Fibroblast of skin of back (primary cell): ENCODE data around the gene FAHD2A. TPM values are rescaled to one million over a fixed set of nuclear protein-coding genes. Genes with fewer than 3 reads are reported as not detected.
"Not testable (repeated sequence)": the region's sequence is repeated elsewhere in the genome, so short reads cannot be mapped to it uniquely, and the experiment has no call there.

ENCODE experiments used
- DNase-seq: peaks from one replicate; pipeline ENCODE4 v3.0.0-alpha.2; 2013
- polyA plus RNA-seq, 2 experiments: library from polyadenylated mRNA; unstranded; fragments of 120-200 nt; gene quantifications; one replicate each; pipeline ENCODE4 v1.2.1, GENCODE V29; 2013; ENCODE audit not compliant: insufficient read length in 2 of 2

The FAHD2A gene, protein sequence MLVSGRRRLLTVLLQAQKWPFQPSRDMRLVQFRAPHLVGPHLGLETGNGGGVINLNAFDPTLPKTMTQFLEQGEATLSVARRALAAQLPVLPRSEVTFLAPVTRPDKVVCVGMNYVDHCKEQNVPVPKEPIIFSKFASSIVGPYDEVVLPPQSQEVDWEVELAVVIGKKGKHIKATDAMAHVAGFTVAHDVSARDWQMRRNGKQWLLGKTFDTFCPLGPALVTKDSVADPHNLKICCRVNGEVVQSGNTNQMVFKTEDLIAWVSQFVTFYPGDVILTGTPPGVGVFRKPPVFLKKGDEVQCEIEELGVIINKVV
- polyA plus RNA-seq (2013, experiment 1 of 2; ENCODE audit: insufficient read length), result 27.3 TPM
- polyA plus RNA-seq (2013, experiment 2 of 2; ENCODE audit: insufficient read length), result 20.5 TPM

DNA sequence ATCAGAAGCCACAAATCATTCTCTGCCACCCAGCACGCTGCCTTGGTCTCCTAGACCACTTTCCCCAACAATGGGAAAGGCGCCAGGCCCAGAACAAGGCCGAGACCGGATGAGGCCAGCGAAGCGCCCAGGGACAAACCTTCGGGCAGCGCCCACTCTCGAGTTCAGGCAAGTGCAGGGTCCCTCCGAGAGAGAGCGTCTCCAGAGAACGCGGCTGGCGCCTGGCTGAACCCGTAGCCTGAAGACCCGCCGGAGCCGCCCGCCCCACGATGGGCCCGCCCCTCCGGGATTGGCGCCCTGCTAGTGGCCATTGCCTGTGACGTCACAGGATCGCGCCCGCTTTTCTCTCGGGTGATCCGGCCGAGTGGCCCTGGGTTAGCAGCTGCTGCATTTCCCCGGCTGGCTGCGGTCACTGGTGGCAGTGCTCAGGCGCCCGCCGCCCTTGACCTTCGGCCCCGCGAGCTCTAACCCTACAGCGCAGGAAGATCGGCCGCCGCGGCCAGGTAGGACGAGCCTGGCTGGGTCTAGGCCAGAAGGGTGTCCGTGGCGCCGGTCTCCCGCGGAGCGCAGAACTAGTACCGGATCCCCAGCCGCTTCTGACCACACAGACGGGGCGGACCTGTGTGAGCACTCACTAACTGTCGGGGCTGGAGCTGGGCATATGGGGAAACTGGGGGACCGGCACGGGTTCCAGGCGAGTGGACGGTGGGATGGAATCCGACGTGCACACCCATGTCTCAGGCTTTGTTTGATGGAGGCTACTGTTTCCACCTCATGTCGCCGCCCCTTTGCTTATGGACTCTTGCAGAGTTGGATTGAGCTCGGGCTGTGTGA lies at the start of gene FAHD2A:
TSS of gene FAHD2A (plus strand) at position 339 of the 834 bp plus-strand sequence. CDS start 2,851 bp downstream, outside the sequence.
- DNase-seq, result peak; percentile 91

DNA sequence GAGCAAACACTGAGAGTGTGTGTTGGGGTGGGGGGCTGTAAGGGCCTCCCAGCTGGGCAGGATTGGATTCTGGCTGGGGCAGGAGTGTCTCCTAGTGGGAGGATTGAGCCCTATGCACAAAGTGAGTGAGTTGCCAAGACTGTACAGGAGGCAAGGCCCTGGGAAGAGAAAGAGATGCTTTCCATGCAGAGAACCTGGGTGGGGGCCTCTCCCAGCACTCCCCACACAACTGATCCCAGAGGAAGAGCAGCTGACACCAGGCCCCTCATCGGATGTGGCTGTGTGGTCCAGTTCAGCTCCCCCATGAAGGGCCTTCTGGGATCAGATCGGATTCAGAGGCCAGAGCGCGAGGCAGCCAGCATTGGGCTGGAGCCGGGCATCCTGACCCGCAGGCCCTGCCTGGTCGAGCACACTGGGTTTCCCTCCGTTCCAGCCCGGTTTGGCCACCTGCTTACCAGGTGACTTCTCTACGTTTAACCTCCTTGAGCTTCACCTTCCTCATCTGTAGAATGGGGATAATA lies 49.4 kb upstream of the FAHD2A start:
- DNase-seq, result no peak

DNA sequence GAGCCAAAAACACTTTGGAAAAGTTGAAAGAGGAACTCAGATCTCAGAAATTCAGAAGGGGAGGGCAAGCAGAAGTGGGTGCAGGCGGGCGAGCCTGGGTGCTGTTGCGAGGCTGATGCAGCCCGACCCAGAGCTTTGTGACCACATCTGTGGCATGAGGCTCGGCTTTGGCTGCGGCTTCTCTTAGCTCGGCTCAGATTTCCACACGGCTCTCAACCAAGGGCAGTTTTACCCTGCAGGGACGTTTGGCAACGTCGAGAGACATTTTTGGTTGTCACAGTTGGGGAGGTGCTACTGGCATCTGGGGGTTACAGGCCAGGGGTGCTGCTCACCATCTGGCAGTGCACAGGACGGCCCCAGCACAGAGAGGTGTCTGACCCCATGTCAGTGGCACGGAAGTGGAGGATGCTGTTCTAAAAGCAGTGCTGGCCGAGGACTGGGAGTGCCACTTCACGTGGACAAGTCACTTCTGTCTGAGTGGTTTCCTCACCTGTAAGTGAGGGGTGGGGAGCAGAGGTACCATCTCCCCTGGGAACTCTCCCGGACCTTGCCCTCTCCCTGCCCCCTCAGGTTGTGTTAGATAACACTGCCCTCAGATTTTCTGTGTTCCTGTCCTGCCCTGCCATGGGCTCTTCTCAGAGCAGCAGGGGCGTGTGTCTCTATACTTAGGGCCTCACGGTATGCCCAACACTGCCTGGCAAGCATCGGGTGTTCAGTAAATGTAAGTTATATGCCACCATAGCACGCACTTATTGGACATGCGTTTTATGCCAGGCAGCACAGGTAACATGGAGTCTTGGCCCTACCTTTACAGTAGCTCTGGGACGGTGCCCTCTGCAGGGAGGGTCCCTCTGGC lies 48.7 kb upstream of the FAHD2A start:
- no peak for DNase-seq

DNA sequence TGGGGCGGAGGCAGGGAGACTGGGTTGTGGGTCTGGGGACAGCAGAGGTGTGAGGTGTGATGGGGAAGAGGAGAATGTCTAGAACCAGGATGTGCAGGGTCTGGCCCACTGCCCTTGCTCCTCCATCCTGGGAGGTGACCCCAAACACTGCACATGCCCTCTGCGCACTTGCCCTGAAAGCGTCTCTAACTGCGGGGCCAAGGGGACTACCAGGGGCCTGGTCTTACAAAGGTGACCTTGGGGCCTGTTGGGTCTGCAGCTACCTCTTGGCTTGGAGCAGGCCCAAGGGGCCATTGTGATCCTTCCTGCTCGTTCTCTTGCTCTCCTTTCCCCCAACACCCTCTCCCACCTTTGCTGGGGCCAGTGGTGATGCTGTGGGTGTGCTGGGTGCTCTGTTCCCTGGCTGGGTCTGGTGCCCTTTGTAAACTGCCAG lies 48.0 kb upstream of the FAHD2A start:
- DNase-seq, result no peak

DNA sequence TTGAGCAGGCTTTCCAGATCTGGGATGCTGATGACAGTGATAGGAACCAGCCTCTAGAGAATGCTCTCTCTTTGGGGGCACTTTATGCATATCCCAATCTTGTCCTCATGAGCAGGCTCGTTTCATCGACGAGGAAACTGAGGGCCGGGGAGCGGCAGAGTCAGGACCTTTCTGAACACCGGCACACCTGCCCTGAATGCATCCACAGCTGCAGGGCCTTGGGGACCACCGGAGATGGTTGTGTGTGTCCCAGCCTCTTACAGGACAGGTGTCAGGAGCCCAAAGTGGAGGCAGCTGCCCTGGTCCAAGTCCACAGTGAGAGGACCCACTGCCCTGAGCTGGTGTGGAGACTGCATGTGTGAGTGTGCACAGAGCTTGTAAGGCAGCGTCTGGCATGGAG lies 47.6 kb upstream of the FAHD2A start:
- no peak for DNase-seq

DNA sequence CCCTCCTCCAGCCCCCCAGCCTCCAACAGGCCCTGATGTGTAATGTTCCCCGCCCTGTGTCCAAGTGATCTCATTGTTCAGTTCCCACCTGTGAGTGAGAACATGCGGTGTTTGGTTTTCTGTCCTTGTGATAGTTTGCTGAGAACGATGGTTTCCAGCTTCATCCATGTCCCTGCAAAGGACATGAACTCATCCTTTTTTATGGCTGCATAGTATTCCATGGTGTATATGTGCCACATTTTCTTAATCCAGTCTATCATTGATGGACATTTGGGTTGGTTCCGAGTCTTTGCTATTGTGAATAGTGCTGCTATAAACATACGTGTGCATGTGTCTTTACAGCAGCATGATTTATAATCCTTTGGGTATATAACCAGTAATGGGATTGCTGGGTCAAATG lies 47.0 kb upstream of the FAHD2A start:
- DNase-seq, result not testable (repeated sequence)

DNA sequence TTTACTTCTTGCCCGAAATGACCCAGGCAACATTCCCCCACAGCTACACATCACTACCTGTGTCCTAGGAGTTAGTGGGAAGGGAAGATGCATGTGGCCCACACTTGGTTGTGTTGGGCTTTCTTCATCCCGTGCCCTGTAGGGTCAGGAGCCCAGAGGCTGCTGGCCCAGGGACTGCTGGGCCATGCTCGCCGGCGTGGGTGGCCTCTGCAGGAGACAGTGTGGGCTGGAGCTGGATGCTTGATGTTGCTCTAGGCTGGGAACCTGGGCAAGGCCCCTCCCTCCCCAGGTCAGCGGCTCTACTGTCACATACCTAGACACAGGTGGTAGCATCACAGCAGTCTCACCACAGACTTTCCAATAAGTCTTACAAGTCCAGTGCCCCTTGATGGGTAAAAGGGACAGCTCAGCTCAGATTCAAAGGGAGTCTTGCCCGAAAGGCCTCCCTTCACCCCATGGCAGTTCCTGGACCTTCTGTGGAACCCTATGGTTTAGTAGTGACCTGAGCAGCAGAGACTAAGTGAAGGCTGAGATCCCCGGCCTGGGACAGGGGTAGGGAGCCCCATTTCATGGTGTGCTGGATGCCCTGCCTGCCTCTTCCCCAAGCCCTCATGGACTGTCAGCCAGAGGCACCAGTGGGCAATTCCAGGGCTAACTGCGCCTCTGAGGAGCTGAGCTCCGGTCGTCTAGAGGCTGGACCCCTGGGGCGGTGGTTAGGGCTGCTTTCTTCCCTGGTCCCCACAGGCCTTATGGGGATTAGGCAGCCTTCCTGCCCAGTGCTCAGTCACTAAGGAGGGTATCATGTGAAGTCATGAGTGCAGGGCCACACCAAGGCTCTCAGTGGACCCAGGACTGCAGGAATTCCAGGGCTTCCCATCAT lies 45.4 kb upstream of the FAHD2A start:
- no peak for DNase-seq

DNA sequence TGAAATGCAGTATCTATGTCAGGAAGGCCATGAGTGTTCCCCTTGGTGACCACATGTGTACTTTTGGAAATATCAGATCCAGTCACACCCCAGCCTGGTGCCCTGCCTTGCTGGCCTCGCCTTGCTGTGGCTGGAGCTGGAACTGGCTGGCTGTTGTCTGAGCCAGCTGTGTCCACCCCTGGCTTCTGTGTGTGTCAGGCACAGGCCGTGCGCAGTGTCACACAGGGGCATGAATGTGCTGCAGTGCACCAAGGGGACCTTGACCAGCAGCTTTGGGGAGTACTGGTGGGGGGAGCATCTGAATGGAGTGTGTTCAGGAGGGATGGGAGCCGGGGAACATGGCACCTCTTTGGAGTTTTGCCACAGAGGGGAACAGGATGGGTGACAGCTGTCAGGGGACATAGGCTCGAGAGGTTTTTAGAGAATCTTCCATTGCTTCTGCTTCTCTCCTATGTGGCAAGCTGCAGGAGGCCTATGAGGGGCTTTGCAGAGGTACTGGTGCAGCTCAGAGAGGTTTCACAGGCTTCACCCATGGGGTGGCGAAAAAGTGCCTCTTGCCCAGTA lies 44.7 kb upstream of the FAHD2A start:
- no peak for DNase-seq

DNA sequence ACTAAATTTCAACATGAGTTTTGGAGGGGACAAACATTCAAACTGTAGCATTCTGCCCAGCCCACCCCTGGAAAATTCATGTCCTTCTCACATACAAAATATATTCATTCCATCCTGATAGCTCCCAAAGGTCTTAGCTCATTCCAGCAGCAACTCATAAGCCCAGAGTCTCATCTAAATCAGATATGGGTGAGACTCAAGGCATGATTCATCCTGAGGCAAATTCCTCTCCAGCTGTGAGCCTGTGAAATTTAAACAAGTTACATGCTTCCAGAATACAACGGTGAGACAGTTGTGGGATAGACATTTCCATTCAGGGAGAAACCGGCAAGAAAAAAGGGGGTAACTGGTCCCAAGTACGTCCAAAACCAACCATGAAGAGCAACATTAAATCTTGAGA lies 43.5 kb upstream of the FAHD2A start:
- peak; percentile 80 for DNase-seq

DNA sequence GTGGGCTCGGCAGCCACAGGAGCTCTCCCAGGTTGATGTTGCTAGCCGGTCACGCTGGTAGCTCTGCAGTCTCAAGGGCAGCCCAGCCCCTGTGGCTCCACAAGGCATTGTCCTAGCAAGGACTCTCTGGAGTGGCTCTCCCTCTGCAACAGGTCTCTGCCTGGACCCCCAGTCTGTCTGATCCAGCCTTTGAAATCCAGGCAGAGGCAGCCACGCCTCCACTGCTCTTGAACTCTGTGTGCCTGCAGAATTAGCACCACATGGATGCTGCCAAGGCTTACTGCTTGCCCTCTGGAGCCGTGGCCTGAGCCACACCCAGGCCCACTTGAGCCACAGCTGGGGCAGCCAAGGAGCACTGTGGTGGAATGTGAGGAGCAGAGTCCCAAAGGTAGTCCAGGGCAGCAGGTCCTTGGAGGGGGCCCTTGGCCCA lies 43.0 kb upstream of the FAHD2A start:
- no peak for DNase-seq

DNA sequence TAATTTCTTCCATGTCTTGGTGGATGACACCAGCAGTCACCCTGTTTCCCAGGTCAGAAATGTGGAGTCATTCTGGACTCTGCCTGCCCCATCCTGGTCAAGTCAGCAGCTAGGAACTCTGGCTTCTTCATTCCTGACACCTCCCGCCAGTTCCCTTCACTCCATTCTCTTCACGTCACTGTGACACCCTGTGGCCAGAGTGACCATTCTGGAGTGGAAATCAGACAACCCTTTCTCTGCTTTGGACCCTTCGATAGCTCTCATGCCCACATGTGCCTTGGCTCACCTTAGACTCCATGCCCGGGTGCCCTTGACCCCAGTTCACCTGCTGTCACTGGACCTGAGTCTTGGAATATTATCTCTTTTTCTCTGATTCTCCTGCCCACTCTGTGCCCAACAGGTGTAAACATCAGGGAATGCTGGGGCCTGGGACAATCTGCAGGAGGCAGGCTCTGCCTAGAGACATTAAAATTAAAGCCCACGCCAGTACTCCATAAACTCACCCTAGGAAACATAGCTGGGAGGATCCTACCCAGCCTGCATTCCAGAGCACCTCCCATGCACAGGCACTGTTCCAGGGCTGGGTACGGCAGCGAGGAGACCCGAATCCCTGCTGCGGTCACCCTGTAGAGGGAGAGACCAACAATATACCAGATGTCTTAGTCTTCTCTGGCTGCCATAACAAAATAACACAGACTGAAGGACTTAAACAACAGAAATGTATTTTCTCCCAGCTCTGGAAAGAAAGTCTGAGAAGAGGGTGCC lies 41.1 kb upstream of the FAHD2A start:
- no peak for DNase-seq

DNA sequence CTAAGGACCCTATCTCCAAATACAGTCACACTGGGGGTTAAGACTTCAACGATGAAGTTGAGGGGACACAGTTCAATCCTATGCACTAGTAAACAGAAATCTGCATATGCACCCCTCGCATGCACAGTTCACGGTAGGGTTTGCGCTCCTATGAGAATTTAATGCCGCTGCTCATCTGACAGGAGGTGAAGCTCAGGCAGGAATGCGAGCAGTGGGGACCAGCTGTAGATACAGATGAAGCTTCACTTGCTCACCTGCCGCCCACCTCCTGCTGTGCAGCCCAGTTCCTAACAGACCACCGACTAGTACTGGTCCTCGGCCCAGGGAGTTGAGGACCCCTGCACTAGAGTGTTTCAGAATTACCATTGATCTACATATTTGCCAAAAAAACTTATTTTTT lies 40.0 kb upstream of the FAHD2A start:
- DNase-seq, result no peak

DNA sequence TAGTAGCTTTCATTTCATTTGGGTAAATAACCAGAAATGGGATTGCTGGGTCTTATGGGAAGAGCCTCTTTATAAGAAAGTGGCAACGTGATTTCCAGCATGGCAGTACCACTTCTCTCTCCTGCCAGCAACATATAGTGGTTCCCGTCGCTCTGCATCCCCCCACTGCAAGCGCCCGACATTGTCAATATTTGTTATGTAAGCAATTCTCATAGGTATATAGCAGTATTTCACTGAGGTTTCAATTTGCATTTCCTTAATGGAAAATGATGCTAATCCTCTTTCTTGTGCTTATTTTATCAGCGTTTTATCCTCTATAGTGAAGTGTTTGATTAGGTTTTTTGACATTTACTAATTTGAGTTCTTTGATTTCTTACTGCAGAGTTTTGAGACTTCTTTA lies 36.0 kb upstream of the FAHD2A start:
- DNase-seq, result no peak

DNA sequence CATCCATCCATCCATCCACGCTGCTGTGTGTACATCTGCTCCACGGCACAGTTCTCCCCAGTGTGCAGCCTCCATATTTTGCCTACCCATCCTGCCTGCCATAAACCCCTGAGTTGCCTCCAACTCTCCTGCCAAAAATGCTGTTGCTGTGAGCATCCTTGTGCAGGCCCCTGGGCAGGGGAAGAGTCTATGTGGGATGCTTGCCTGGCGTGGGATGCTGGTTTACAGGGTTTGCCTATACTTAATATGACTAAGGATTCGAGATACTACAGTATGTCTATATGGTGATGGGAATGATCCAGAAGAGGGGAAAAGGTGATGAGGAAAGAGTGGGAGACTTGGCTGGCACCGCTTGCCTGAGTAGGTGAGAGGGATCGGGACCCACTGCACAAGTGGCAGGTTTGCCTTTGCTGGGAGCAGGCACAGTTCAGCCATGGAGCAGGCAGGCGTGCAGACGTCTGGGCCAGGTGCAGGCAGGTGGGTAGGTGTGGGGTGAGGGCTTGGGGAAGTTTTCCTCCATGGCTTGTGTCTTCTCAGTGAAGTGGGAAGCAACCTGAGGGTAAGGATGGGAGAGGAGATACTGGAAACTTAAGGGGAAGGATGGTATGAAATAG lies 30.2 kb upstream of the FAHD2A start:
- DNase-seq, result no peak

DNA sequence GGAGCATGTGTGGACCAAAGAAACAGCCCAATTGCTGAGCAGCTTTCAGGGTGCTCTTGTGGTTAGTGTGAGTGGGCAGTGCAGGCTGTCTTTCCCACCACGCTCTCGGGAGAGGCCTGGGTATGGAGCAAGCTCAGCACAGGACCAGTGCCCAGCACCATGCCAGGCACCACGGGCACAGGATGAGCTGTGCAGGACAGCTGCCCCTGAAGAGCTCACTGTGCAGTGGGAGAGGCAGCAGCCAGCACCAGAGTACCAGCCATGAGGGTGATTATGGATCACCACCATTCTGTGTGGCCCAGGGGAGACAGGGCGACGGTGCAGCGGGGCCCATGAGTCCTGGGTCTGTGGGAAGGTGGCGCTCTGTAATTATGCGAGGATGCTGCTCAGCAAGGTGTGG lies 29.7 kb upstream of the FAHD2A start:
- no peak for DNase-seq

DNA sequence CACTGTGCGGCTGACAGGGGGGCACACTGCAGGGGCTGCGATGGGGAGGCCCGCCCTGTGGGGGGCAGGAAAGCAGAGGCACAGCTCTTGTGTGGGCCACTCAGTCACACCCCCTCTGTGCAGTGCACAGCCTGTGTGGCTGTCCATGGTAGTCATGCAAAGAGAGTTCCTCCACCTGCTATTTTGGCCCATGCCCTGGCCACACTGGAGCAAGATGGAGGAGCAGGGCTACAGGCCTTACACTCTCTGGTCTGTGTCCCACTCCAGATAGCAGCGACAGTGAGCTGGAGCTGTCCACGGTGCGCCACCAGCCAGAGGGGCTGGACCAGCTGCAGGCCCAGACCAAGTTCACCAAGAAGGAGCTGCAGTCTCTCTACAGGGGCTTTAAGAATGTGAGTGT lies 28.5 kb upstream of the FAHD2A start:
- DNase-seq, result no peak

DNA sequence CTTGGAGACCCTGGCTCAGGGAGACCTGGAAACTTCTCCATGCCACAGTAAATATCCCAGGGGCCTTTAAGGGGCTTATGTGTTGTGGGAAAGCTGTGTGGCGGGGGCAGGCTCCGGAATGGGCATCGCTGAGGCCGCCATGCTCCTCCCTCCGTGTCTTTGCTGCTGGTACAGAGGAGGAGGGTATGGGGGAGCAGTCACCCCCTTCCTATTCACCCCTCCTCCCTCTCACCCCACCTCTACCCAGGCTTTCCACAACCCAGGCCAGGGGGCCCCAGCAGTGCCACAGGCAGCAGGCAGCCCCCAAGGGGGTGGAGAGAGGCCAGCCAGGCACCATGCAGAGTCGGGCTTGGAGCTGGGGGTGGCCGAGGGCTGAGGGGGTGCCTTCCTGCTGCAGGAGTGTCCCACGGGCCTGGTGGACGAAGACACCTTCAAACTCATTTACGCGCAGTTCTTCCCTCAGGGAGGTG lies 28.0 kb upstream of the FAHD2A start:
- DNase-seq, result no peak

DNA sequence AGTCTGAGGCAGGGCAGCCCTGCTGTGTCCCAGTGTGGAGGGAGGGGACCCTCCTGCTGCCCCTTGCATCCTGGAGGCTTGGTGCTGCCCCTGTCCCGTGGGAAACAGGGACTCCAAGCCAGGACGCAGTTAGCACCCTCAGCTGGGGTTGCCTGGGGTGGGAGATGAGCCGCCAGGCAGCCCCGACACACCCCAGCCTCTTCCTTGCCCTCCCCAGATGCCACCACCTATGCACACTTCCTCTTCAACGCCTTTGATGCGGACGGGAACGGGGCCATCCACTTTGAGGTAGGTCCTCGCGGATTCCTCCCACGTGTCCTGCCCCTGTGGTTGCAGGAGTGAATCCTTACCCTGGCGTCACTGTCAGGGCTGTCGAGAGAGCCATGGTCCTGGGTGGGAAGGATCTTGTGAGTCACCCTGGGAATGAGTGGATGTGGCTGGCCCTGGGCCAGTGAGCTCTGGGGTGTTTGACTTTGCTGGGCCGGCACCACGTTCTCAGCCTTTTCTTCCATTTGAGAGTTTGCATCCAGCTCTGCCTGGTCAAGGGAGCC lies 27.5 kb upstream of the FAHD2A start:
- peak; percentile 7 for DNase-seq

DNA sequence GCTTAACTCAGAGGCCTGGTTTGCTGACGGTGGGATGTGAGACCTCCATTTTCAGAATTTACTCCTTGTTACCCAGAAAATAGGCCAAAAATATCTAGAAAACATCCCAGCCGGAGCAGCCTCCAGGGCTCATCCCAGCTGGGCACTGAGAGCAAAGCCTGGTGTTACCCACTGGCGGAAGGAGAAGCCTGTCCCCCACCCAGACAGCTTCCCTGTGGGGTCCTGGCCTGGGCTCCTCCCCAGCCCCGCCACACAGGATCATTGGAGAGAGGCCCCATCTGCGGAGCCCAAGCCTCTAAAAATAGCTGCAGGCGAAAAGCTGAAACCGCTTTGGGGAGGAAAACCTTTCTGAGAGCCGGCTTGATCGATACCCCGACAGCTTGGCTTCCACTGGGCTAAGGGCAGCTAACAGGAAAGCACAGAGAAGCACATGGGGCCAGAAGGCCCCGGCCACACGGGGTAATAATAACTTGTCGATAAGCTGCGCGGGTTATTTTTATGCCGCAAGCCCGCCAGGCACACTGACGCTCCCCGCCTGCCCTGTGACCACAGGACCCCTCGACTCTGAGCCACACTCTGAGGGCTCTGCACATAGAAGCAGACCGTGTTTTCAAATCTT lies 26.9 kb upstream of the FAHD2A start:
- no peak for DNase-seq
